Chondrocyte (in vitro differentiated cells): ENCODE measurements around the gene KIT. TPM values are rescaled to one million over a fixed set of nuclear protein-coding genes. Genes with fewer than 3 reads are reported as not detected.
A peak's percentile ranks its signal among the peaks of the same experiment; 100 is the strongest.

Experiments used
- DNase-seq: peaks from one replicate; pipeline ENCODE4 v3.0.0; 2021; ENCODE audit warnings: mixed read lengths, low spot score
- H3K27ac Mint-ChIP-seq: one replicate; pipeline ENCODE4 v1.8.0; 2021; ENCODE audit warnings: mild to moderate bottlenecking, moderate library complexity, mixed read lengths; ENCODE audit not compliant: unreplicated experiment
- H3K27me3 Mint-ChIP-seq: 2 replicates; pipeline ENCODE4 v1.8.0; 2021; ENCODE audit warnings: low read depth, mixed read lengths
- H3K36me3 Mint-ChIP-seq: 2 replicates; pipeline ENCODE4 v1.8.0; 2021; ENCODE audit warnings: low read depth, mixed read lengths
- H3K4me1 Mint-ChIP-seq: 2 replicates; pipeline ENCODE4 v1.8.0; 2021; ENCODE audit warnings: low read depth, mild to moderate bottlenecking, mixed read lengths
- H3K4me3 Mint-ChIP-seq: one replicate; pipeline ENCODE4 v1.8.0; 2021; ENCODE audit warnings: mild to moderate bottlenecking, moderate library complexity, mixed read lengths; ENCODE audit not compliant: unreplicated experiment
- H3K9me3 Mint-ChIP-seq: 2 replicates; pipeline ENCODE4 v1.8.0; 2021; ENCODE audit warnings: low read depth, mixed read lengths
- total RNA-seq: library from RNA; stranded (reverse); gene quantifications from 3 replicates; pipeline ENCODE4 v1.2.1, GENCODE V29; 2021
- TF ChIP-seq, protein P1 (sequence below): fragments of 200-600 bp; sonication (generic); IDR thresholded peaks from 2 replicates; pipeline ENCODE4 v1.5.0; 2021; ENCODE audit warnings: antibody characterized with exemption, mild to moderate bottlenecking, moderate library complexity

The KIT gene
- total RNA-seq, 1 donor from 2014 or later: 6.7 TPM

DNA sequence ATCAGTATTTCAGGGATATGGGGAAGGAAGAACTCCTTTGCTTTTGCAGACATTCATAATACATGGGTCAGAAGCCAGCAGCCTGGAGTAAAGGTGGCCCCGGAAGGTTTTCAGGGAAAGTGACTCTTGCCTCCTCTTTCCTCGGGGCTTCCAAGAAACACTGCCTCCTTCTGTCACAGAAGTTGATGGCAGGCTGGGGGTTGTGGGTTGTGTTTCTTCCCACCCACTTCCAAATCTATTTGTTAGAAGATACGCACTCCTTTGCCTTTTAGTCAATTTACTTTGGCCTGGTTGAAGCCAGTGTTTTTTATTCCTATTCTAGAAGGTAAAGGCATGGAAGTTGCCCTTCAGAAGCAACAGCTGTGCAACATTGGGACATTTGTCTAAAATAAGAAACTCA is 19.7 kb downstream of the KIT start:
- no peak for DNase-seq
- Mint-ChIP-seq H3K36me3 (peaks cover 5% of the 10 kb centered on the region), H3K9me3 (peaks cover 10% of the 10 kb centered on the region), H3K27ac (no peak overlapping the region), H3K4me1 (no peaks in the 10 kb centered on the region), H3K4me3 (no peak overlapping the region), H3K27me3 (no peaks in the 10 kb centered on the region)
- TF ChIP-seq, protein P1, sequence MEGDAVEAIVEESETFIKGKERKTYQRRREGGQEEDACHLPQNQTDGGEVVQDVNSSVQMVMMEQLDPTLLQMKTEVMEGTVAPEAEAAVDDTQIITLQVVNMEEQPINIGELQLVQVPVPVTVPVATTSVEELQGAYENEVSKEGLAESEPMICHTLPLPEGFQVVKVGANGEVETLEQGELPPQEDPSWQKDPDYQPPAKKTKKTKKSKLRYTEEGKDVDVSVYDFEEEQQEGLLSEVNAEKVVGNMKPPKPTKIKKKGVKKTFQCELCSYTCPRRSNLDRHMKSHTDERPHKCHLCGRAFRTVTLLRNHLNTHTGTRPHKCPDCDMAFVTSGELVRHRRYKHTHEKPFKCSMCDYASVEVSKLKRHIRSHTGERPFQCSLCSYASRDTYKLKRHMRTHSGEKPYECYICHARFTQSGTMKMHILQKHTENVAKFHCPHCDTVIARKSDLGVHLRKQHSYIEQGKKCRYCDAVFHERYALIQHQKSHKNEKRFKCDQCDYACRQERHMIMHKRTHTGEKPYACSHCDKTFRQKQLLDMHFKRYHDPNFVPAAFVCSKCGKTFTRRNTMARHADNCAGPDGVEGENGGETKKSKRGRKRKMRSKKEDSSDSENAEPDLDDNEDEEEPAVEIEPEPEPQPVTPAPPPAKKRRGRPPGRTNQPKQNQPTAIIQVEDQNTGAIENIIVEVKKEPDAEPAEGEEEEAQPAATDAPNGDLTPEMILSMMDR: peak; percentile 21

DNA sequence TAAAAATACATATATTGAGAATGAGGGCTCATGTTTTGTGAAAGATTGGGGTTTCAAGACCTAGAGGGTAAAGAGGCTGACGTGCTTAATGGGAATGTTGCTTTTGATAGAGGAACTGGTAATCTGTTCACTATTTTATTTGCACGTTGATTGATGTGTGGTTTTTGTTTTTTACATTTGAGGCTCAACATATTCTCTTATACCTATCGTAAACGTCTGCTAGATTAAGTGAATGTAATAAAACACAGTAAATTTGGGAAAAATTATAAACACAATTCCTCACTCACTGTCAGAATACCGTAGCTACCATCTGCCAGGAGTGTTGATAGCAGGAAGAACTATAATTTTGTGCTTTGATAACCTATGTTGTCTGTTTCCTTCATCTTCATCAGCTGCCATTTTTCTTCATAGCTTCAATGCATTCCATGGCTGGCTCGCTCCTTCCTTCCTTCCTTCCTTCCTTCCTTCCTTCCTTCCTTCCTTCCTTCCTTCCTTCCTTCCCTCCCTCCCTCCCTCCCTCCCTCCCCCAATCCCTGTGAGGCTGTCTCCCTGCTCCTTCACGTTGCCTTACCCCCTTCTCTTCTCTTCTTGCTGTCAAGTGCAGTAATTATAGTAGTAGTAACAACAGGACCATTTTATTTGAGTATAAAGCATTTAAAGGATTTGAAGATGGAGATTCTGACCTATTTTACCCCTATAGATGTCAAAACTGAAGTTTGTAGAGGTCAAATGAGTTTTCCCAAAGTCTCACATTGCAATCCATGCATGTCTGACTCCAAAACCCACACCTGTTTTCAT is 20.3 kb downstream of the KIT start:
- peaks cover 3% of the 10 kb centered on the region for H3K36me3 Mint-ChIP-seq
- H3K4me3 Mint-ChIP-seq: no peak overlapping the region
- no peak overlapping the region for H3K27ac Mint-ChIP-seq
- no peaks in the 10 kb centered on the region for H3K27me3 Mint-ChIP-seq
- no peak for DNase-seq
- peaks cover 7% of the 10 kb centered on the region for H3K9me3 Mint-ChIP-seq
- TF ChIP-seq, protein P1: no peak
- H3K4me1 Mint-ChIP-seq: no peaks in the 10 kb centered on the region

DNA sequence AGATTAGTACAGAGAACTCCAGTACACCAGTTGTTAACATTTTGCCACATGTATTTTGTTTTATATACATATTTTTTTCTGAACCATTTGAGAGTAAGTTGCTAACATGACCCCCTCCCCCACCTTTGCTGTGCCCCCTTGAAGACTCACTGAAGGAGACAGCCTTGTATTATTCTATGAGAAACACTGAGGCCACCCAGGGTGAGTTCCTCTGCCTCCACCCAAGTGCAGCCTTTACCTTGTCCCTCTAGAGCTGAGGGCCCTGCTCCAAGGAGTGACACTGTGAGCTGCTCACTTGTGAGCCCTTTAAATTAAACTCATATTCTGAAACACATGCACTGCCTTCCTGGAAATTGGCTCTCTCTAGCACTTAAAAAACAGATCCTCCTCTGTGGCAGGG is 21.1 kb downstream of the KIT start:
- Mint-ChIP-seq H3K36me3 (no peaks in the 10 kb centered on the region), H3K27ac (no peak overlapping the region), H3K4me3 (no peak overlapping the region), H3K9me3 (peaks cover 2% of the 10 kb centered on the region), H3K27me3 (no peaks in the 10 kb centered on the region), H3K4me1 (no peaks in the 10 kb centered on the region)
- TF ChIP-seq, protein P1: no peak
- DNase-seq: no peak

DNA sequence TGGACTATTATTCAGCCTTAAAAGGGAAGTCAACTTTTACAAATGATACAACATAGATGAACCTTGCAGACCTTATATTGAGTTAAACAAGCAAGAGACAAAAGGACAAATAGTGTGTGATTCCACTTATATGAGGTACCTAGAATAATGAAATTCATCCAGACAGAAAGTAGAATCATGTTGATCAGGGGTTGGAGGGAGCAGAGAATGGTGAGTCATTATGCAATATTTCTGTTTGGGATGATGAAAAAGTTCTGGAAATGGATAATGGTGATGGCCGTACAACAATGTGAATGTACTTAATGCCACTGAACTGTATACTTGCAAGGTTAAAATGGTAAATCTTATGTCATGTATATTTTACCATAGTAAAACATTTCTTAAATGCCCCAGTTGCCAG is 22.1 kb downstream of the KIT start:
- Mint-ChIP-seq H3K27me3 (no peaks in the 10 kb centered on the region), H3K4me1 (no peaks in the 10 kb centered on the region), H3K9me3 (no peaks in the 10 kb centered on the region), H3K4me3 (no peak overlapping the region), H3K27ac (no peak overlapping the region), H3K36me3 (no peaks in the 10 kb centered on the region)
- no peak for DNase-seq
- TF ChIP-seq, protein P1: no peak

DNA sequence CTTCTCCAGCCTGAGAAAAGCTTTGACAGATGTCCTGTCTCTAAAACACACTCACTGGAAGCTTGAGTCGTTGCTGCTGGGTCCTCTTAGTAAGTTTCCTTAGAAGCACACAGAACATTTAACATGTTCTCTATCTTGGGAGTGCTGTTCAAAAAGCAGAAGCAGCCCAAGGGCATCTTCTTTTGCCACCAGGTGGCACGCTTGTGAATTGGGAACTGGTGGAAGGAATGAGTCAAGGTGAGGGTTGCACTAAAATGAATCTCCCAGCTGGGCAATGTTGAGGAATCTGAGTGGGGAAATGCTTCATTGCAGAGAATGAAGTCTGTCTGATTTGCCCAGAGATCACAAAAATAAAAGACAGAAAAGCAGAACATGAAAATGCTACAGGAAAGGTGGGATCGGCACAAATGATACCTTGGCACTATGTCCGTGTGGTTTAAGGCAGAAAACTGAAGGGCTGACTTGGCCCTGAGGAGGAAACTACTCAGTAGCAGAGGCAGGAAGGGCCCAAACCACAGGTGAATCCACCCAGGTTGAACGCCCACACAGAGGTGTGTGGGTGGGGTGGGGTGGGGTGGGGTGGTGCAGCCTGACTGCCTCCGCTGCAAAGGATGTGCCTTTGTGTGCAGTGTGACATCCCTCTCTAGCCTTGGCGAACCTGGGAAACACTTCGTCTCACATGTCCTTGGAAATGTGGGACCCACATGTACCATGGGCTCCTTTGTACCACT is 26.0 kb downstream of the KIT start:
- H3K4me3 Mint-ChIP-seq: no peak overlapping the region

More for the DNA sequence above, 26.0 kb downstream of the KIT start:
- H3K27ac Mint-ChIP-seq: no peak overlapping the region
- H3K27me3 Mint-ChIP-seq: no peaks in the 10 kb centered on the region
- TF ChIP-seq, protein P1: peak; percentile 64
- DNase-seq: no peak
- H3K36me3 Mint-ChIP-seq: no peaks in the 10 kb centered on the region
- peaks cover 11% of the 10 kb centered on the region for H3K4me1 Mint-ChIP-seq
- no peaks in the 10 kb centered on the region for H3K9me3 Mint-ChIP-seq
